Esophagus squamous epithelium (tissue), 4 donors: ENCODE measurements around the gene C2orf49.

Experiments
- CTCF ChIP-seq, 6 experiments: fragments of 450-650 bp in 4 of 6; fragments of 200-600 bp in 2 of 6; sonication (generic) in 2 of 6; IDR thresholded peaks; one replicate each; pipeline ENCODE4 v1.5.1; 2016 to 2019; ENCODE audit warnings: antibody characterized with exemption in 6 of 6, mild to moderate bottlenecking in 4 of 6, moderate library complexity in 4 of 6
- POLR2A ChIP-seq, 4 donors: fragments of 450-650 bp; IDR thresholded peaks; one replicate each; pipeline ENCODE4 v1.6.1; 2017; ENCODE audit warnings: antibody characterized with exemption in 4 of 4, mild to moderate bottlenecking in 4 of 4, moderate library complexity in 3 of 4

DNA sequence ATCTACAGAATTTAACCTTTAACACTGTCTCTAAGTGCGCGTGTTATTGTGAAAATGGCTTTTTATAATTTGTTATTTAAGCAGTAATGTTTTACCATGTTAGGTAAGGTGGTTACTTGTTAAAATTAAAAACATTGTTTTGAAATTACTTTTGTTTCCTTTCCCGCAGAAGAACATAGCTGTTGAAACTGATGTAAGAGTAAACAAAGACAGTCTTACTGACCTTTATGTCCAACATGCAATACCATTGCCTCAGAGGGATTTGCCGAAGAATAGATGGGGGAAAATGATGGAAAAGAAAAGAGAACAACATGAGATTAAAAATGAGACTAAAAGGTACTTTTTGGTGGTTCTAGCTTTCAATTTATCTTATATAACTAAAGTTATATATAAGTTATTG is 2.1 kb downstream of the C2orf49 start:
- TF ChIP-seq CTCF (IDR thresholded peaks at IDR 0.05): no peak
- TF ChIP-seq POLR2A (IDR thresholded peaks at IDR 0.05): no peak
